Activated CD4-positive, alpha-beta memory T cell treated with anti-CD3 and anti-CD28 coated beads for 36 hours (primary cell): Measurements from ENCODE around the gene ATXN7L2. TPM values are rescaled to one million over a fixed set of nuclear protein-coding genes. Genes with fewer than 3 reads are reported as not detected.
"Not testable (repeated sequence)": the region's sequence is repeated elsewhere in the genome, so short reads cannot be mapped to it uniquely, and the experiment has no call there.

Experiments used
- CTCF ChIA-PET: fragments of 350-600 bp; sonication (Branson Sonifier 250); formaldehyde crosslinking; loops from one replicate; lab custom pipeline; 2021; ENCODE audit warnings: antibody characterized with exemption, inconsistent platforms; lab: Charles Lee
- POLR2A ChIA-PET: fragments of 350-600 bp; sonication (Branson Sonifier 250); formaldehyde crosslinking; loops from one replicate; lab custom pipeline; 2021; ENCODE audit warnings: antibody characterized with exemption; lab: Charles Lee
- DNase-seq: peaks from one replicate; pipeline ENCODE4 v3.0.0-alpha.2; 2020
- H3K27ac Mint-ChIP-seq: one replicate; pipeline ENCODE4 v1.8.0; 2021; ENCODE audit warnings: mixed read lengths
- H3K27me3 Mint-ChIP-seq: one replicate; pipeline ENCODE4 v1.8.0; 2021; ENCODE audit warnings: mixed read lengths
- H3K36me3 Mint-ChIP-seq: one replicate; pipeline ENCODE4 v1.8.0; 2021; ENCODE audit warnings: mixed read lengths
- H3K4me1 Mint-ChIP-seq: one replicate; pipeline ENCODE4 v1.8.0; 2021; ENCODE audit warnings: low read depth, mixed read lengths
- H3K4me3 Mint-ChIP-seq: one replicate; pipeline ENCODE4 v1.8.0; 2021; ENCODE audit warnings: mild to moderate bottlenecking, mixed read lengths
- H3K9me3 Mint-ChIP-seq: one replicate; pipeline ENCODE4 v1.8.0; 2021; ENCODE audit warnings: mixed read lengths
- intact Hi-C: fragments of 100-400 bp; cut with micrococcal nuclease; formaldehyde crosslinking; loops from one replicate; pipeline ENCODE4 v1.15.1; 2023
- total RNA-seq, 2 experiments: library from RNA; stranded (reverse); gene quantifications; one replicate each; pipeline ENCODE4 v1.2.3, GENCODE V29; 2021

ATXN7L2 gene, protein sequence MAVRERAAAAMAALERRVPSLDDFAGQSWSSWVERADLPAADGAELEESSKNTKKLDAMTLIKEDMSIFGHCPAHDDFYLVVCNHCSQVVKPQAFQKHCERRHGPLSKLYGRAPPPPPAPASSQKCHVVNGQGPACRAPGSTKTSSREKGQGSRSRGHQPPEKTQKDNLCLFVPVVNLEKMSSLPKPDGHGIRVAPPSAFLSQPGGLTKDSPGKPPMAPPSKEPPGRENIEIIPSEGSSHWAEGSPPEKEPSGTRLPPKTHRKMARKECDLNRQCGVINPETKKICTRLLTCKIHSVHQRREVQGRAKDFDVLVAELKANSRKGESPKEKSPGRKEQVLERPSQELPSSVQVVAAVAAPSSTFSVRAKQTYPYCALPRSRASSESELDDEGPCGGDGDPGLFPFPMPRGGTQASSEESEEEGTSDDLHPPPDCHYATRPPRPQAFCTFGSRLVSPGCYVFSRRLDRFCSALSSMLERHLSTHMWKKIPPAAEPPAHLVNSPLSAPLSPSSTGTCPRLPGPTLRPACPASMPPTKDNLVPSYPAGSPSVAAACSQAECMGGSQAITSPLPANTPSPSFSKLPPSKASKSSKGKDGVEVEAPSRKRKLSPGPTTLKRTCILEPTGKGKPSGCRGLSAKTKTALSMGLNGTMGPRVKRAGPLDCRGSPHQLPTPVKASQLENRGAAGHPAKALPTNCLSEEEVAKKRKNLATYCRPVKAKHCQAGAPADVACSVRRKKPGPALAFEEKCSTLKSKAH
- total RNA-seq: 10 to 100 TPM; 10.7 to 11.1 TPM

DNA sequence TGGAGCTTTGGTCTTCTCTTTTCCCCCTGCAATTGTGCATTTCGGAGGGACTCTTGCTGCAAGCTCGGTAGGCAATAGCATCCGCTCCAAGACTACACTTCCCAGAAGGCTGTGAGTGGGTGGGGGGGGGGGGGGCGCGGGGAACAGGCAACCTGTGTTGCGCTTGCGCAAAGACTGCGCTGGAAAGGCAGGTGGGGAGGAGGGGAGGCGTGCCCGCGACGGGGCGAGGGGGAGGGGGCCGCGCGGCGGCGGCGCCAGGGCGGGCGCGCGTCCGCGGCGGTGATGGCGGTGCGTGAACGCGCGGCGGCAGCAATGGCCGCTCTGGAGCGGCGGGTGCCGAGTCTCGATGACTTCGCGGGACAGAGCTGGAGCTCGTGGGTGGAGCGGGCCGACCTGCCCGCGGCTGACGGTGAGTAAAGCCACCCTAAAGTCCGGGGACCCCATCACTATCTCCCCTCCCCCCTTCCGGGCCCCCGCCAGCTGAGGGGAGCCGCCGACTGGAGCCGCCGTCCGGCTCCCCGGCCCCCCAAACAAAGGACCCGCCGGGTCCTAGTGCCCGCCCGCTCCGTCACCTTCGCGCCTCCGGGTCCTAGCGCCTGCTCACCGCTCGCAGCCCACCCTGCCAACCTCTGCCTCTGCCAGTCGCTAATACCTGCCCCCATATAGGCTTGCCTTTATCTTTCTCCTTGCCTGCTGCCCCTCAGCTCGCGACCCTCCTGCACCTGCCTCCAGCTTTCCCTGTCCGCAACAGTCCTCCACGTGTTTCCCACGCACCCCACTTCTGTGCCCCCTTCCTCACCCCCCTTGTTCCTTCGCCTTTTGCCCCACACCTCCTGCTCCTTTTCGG is at the start of gene ATXN7L2:
TSS of gene ATXN7L2 (plus strand) at position 234 of the 847 bp plus-strand sequence. CDS start at position 283, 49 bp downstream.
- POLR2A ChIA-PET: interaction anchor here (0.5 to 4.7 kb wide), 17 partner anchors 9 to 234 kb away, joined by 3 to 36 read pairs (median 4); partner anchors contain the start of genes CYB561D1, GNAI3 and PSMA5
- intact Hi-C loops: loop anchor here (1.0 to 5.0 kb wide), 6 partner anchors 10 to 501 kb away; partner anchors contain the start of genes AHCYL1, AMIGO1, CYB561D1 and PSMA5

DNA sequence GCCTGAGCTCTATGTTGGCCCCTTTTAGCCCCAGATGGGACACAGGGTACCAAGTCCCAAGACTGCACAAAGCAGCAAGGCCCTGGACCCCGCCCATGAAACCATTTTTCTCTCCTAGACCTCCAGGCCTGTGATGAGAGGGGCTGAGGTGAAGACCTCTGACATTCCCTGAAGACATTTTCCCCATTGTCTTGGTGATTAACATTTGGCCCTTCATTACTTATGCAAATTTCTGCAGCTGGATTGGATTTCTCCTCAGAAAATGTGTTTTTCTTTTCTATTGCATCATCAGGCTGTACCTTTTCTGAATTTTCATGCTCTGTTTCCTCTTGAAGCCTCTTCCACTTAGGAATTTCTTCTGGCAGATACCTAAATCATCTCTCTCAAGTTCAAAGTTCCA is 49.2 kb upstream of the ATXN7L2 start:
- ChIA-PET POLR2A (no interaction called here), CTCF (no interaction called here)
- H3K9me3 Mint-ChIP-seq: peaks cover 2% of the 10 kb centered on the region
- intact Hi-C loops: no loop called here
- H3K4me1 Mint-ChIP-seq: no peaks in the 10 kb centered on the region
- peaks cover 4% of the 10 kb centered on the region for H3K27me3 Mint-ChIP-seq
- no peak overlapping the region for H3K27ac Mint-ChIP-seq
- H3K36me3 Mint-ChIP-seq: no peaks in the 10 kb centered on the region
- no peak overlapping the region for H3K4me3 Mint-ChIP-seq
- DNase-seq: no peak

More for the DNA sequence above, at the start of gene ATXN7L2:
- Mint-ChIP-seq H3K9me3 (no peaks in the 10 kb centered on the region), H3K36me3 (peaks cover 1% of the 10 kb centered on the region), H3K27me3 (no peaks in the 10 kb centered on the region), H3K4me3 (peak within 1 kb of the TSS; percentile 90), H3K4me1 (peaks cover 28% of the 10 kb centered on the region), H3K27ac (peak within 1 kb of the TSS; percentile 88)
- DNase-seq: peak; percentile 95
- CTCF ChIA-PET: interaction anchor here (0.6 to 31.5 kb wide), 7 partner anchors 18 to 394 kb away, joined by 3 to 1096 read pairs (median 7); partner anchors contain the start of genes AMIGO1, CYB561D1, GNAI3 and GPR61

DNA sequence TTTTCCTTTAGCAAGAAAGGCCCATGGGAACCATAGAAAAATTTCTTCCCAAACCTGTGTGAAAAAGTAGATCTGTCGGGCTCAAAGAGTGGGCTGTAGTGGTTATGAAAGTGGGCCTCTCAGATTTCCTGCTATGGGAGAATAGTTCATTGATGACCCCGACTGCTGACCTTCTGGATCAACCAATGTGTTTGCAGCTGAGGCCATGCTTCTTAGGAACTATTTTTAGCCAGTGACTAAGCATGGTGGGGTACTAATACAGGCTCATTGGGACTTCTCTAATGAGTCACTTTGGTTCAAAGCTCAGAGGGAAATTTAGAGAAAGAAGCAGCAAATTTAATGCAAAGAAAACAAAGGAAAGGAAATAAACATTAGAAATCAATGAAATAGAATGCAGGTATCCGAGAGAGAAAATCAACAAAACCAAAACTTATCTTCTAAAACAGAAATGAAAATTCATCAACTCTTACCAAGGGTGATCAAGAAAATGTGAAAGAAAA is 44.9 kb upstream of the ATXN7L2 start:
- ChIA-PET CTCF (interaction anchor here (1.6 kb wide), 1 partner anchor 51 kb away, joined by 6 read pairs; no protein-coding TSS in a partner anchor), POLR2A (interaction anchor here (1.1 to 1.2 kb wide), 2 partner anchors 12 to 14 kb away, joined by 3 to 4 read pairs; partner anchors contain the start of gene PSMA5)
- Mint-ChIP-seq H3K27me3 (peaks cover 4% of the 10 kb centered on the region), H3K36me3 (no peaks in the 10 kb centered on the region), H3K4me1 (no peaks in the 10 kb centered on the region), H3K27ac (no peak overlapping the region), H3K4me3 (no peak overlapping the region), H3K9me3 (peaks cover 2% of the 10 kb centered on the region)
- no peak for DNase-seq
- intact Hi-C loops: no loop called here

DNA sequence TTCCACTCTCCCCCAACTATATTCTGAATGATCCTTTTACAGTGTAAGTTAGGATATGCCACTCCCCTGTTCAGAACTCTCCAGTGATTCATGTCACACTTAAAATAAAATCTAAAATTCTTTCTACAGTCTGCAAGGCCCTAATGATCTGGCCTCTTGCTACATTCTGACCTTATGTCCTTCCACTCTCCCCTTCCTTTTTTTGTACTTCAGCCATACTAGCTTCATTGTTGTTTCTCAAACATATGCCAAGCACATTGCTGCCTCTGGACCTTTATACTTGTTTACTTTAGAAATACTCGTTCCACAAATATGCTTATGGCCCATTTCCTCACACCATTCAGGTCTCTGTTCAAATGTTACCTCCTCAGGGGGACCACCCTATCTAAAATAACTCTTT is 42.6 kb upstream of the ATXN7L2 start:
- no peak for DNase-seq
- Mint-ChIP-seq H3K36me3 (no peaks in the 10 kb centered on the region), H3K27me3 (peaks cover 3% of the 10 kb centered on the region), H3K27ac (no peak overlapping the region), H3K4me1 (no peaks in the 10 kb centered on the region), H3K9me3 (no peaks in the 10 kb centered on the region), H3K4me3 (no peak overlapping the region)
- intact Hi-C loops: no loop called here
- CTCF ChIA-PET: interaction anchor here (1.0 kb wide), 1 partner anchor 89 kb away, joined by 3 read pairs; no protein-coding TSS in a partner anchor
- POLR2A ChIA-PET: no interaction called here

DNA sequence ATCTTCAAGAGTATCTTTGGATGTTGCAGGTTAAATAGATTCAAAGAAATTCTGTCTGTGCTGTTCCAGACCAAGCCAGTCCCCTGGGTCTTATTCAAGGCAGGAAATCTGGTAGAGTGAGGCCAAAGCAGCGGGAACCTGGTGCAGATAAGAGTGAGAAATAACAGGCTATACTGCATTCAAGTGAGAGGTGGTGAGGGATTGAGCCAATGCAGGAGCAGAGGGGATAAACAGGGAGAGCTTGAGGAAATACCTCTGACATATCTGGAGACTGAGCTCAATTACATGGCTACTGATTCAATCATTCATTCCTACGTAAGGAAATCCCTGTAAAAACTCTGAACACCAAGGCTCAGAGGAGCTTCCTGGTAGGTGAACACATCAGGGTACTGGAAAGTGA is 40.2 kb upstream of the ATXN7L2 start:
- Mint-ChIP-seq H3K36me3 (no peaks in the 10 kb centered on the region), H3K9me3 (no peaks in the 10 kb centered on the region), H3K27ac (no peak overlapping the region), H3K4me3 (no peak overlapping the region), H3K27me3 (peaks cover 3% of the 10 kb centered on the region), H3K4me1 (no peaks in the 10 kb centered on the region)
- ChIA-PET POLR2A (no interaction called here), CTCF (no interaction called here)
- intact Hi-C loops: no loop called here
- DNase-seq: no peak

DNA sequence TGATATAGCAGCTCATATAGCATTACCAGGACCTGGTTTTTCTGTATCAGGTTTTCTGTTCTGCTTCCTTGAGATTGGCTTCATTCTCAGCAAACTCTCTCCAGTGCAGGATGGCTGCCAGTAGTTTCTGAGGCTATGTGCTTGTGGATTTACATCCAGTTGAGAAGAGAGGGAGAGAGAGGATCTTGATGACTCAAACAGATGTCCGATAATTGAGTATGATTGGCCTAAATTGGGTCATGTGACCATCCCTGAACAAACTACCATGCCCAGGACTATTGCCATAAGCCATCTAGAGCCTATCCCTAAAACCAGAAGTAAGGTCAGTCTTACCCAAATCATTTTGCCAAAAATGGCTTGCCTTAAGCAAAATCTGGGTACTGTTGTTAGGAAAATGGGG is 39.4 kb upstream of the ATXN7L2 start:
- DNase-seq: no peak
- Mint-ChIP-seq H3K4me3 (no peak overlapping the region), H3K27ac (no peak overlapping the region), H3K9me3 (no peaks in the 10 kb centered on the region), H3K4me1 (no peaks in the 10 kb centered on the region), H3K36me3 (no peaks in the 10 kb centered on the region), H3K27me3 (peaks cover 3% of the 10 kb centered on the region)
- CTCF ChIA-PET: no interaction called here
- POLR2A ChIA-PET: no interaction called here
- intact Hi-C loops: no loop called here

DNA sequence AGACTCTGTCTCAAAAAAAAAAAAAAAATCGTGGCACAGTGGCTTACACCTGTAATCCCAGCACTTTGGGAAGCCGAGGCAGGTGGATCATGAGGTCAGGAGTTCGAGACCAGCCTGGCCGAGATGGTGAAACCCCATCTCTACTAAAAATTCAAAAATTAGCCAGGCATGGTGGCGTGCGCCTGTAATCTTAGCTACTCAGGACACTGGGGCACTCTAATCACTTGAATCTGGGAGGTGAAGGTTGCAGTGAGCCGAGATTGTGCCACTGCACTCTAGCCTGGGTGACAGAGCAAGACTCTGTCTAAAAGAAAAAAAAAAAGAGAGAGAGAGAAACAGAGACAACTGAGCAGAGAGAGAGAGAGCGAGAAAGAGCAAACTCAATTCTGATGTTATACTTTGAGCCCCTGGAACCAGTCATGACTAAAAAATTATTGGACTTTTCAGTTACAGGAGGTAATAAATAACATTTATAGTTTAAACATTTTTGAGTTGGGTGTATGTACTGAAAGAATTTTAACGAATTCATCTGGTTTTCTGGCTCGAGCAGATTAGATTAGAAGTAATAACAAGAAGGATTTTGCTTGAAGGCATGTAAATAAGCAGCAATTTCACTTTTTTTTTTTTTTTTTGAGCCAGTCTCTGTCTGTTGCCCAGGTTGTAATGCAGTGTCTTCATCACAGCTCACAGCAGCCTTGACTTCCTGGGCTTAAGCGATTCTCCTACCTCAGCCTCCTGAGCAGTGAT is 37.6 kb upstream of the ATXN7L2 start:
- H3K4me3 Mint-ChIP-seq, H3K4me1 Mint-ChIP-seq, H3K9me3 Mint-ChIP-seq, H3K27ac Mint-ChIP-seq, DNase-seq, POLR2A ChIA-PET, H3K36me3 Mint-ChIP-seq, intact Hi-C loops, CTCF ChIA-PET: not testable (repeated sequence)
- peaks cover 13% of the 10 kb centered on the region for H3K27me3 Mint-ChIP-seq

DNA sequence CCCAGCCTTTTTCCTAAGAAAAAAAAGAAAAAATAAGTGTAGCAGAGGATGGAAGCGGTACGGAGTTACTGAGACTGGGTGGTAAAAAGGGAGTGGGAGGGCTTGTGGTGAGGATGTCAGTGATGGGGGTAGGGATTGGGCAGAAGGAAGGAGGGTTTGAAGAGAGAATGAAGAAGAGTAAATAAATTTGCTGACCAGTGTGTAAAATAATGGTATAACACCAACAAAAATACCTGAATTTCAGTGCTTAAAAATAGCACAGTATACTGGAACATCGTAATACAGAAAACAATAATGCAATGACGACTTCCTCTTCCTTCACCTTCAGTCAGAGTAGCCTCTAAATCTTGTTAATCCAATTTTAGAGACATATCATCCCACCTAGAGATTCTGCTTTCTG is 36.2 kb upstream of the ATXN7L2 start:
- ChIA-PET CTCF (interaction anchor here (0.7 to 1.0 kb wide), 2 partner anchors 26 to 165 kb away, joined by 4 read pairs; partner anchors contain the start of gene PSRC1), POLR2A (interaction anchor here (0.7 kb wide), 1 partner anchor 331 kb away, joined by 3 read pairs; no protein-coding TSS in a partner anchor)
- Mint-ChIP-seq H3K27me3 (peaks cover 15% of the 10 kb centered on the region), H3K9me3 (peaks cover 2% of the 10 kb centered on the region), H3K27ac (no peak overlapping the region), H3K36me3 (no peaks in the 10 kb centered on the region), H3K4me1 (no peaks in the 10 kb centered on the region), H3K4me3 (no peak overlapping the region)
- no peak for DNase-seq
- intact Hi-C loops: no loop called here

DNA sequence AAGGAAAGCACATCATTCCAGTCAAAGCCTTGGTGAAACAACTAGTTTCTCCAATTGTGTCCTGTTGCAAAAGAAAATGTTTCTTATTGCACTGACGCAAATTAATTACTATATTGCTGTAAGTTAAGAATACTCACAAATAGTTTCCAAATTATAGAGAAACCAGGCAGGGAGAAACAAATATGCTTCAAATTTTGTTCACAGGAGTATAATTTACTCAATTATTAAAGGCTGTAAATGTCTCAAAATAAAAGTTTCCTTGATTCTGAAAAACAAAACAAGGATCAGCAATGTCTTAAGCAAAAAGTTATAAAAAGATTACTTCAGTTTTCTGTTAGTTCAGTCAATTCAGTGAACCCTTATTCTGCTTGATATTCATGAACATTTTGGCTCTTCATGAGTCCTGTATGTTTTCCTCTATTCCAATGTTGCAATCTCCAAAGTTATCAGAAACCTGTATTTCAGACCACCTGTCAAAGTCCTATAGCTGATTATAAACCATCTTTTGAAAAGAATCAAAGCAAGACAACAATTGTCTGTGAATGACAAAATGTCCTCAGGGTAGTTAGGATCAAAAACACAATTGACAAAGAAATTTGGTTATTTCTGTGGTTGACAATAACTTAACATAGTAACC is 29.1 kb upstream of the ATXN7L2 start:
- Mint-ChIP-seq H3K27me3 (peaks cover 27% of the 10 kb centered on the region), H3K36me3 (peaks cover 5% of the 10 kb centered on the region), H3K27ac (no peak overlapping the region), H3K9me3 (peaks cover 23% of the 10 kb centered on the region), H3K4me1 (no peaks in the 10 kb centered on the region), H3K4me3 (no peak overlapping the region)
- CTCF ChIA-PET: interaction anchor here (2.3 kb wide), 1 partner anchor 78 kb away, joined by 8 read pairs; no protein-coding TSS in a partner anchor
- intact Hi-C loops: no loop called here
- POLR2A ChIA-PET: no interaction called here
- DNase-seq: no peak

DNA sequence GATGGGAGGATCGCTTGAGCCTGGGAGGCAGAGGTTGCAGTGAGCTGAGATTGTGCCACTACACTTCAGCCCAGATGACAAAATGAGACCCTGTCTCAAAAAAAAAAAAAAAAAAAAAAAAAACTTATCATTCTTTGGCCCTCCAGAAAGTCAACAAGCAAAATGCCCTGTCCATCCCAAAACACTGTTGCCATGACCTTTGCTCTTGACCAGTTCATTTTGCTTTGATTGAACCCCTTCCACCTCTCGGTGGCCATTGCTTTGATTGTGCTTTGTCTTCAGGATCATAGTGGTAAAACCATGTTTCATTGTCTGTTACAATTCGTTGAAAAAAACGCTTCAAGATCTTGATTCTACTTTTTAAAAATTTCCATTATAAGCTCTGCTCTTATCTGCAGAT is 25.9 kb upstream of the ATXN7L2 start:
- H3K27me3 Mint-ChIP-seq: peaks cover 28% of the 10 kb centered on the region
- no peak overlapping the region for H3K4me3 Mint-ChIP-seq
- H3K36me3 Mint-ChIP-seq: peaks cover 5% of the 10 kb centered on the region
- H3K27ac Mint-ChIP-seq: no peak overlapping the region
- intact Hi-C loops: no loop called here
- DNase-seq: no peak
- CTCF ChIA-PET: interaction anchor here (2.1 kb wide), 1 partner anchor 75 kb away, joined by 6 read pairs; no protein-coding TSS in a partner anchor
- POLR2A ChIA-PET: no interaction called here
- H3K9me3 Mint-ChIP-seq: peaks cover 23% of the 10 kb centered on the region
- no peaks in the 10 kb centered on the region for H3K4me1 Mint-ChIP-seq
